Measurements from ENCODE around the gene PITX2.

DNA sequence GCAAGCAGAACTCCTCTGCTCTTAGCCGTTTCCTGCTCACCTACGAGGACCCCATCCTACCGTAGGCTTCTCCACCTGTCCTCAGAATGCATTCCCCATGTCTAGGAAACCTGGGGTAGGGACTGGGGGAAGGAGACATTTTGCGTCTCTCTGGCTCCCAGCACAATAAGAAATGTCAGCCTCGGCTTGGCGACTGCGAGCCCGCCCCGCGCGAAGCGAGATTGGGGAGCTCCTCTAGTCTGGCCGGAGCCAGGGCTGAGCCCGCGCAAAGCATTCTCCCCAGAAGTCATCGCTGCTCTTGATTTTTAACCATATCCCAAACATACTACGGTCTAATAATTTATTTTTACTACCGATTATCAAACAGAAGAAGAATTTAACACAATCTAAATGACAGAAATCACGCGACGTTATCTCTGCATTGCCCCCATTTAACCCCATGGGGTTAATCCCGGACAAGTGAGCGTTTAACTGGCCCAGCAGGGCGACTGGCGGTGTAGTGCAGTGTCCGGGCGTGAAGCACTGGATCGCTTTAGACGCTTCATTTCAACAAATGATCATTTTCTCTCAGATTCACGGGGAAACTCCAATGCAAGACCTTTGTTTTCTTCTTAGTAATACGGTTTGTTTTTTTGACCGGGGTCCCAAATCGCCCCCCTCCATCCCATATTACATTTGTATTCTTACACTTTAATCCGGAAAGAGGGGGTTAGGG is 8.0 kb upstream of the PITX2 start:
- TF ChIP-seq RAD21 (IDR thresholded peaks at IDR 0.05; ENCODE audit: low read depth), result no peak
- TF ChIP-seq EP300 (IDR thresholded peaks at IDR 0.05; ENCODE audit: borderline replicate concordance), result no peak
- no peak for TF ChIP-seq FOXM1 (IDR thresholded peaks at IDR 0.05; ENCODE audit: borderline replicate concordance, low read depth)
- no peak for TF ChIP-seq MAX (IDR thresholded peaks at IDR 0.05)
- no peak for TF ChIP-seq ZBTB7A (IDR thresholded peaks at IDR 0.05; ENCODE audit: low read depth)

Measured in Ishikawa (cell line).